SK-N-MC (cell line): Measurements from ENCODE around the gene ZMIZ1.

Experiments
- DNase-seq: peaks from one replicate; pipeline ENCODE4 v3.0.0-alpha.2; 2011; ENCODE audit warnings: low read depth, low spot score
- H3K27ac ChIP-seq: fragments of 200-600 bp; sonication (generic); 2 replicates; pipeline ENCODE4 v1.5.1; 2016; ENCODE audit warnings: mixed run types
- H3K36me3 ChIP-seq: fragments of 200-600 bp; sonication (generic); 2 replicates; pipeline ENCODE4 v1.6.1; 2017; ENCODE audit warnings: antibody characterized with exemption, low read length, mixed read lengths; ENCODE audit not compliant: insufficient read depth
- H3K4me3 ChIP-seq: fragments of 200-600 bp; sonication (generic); 2 replicates; pipeline ENCODE4 v1.5.1; 2016
- H3K9ac ChIP-seq: fragments of 200-600 bp; sonication (generic); 2 replicates; pipeline ENCODE4 v1.8.0; 2017; ENCODE audit warnings: mixed run types, mixed read lengths; ENCODE audit not compliant: insufficient read length
- H3K9me3 ChIP-seq: fragments of 200-600 bp; sonication (generic); 2 replicates; pipeline ENCODE4 v1.6.1; 2017; ENCODE audit warnings: low read depth, mild to moderate bottlenecking, antibody characterized with exemption, low read length, moderate library complexity, mixed read lengths
- EZH2 ChIP-seq: fragments of 200-600 bp; sonication (generic); IDR thresholded peaks from one replicate; pipeline ENCODE4 v1.6.1; 2017; ENCODE audit warnings: antibody characterized with exemption
- FOXP2 ChIP-seq: optimal IDR thresholded peaks from 2 replicates; pipeline ENCODE3; 2011; ENCODE audit warnings: mild to moderate bottlenecking, moderate library complexity; ENCODE audit not compliant: insufficient read depth; ENCODE audit errors: extremely low read length, control extremely low read depth
- POLR2AphosphoS5 ChIP-seq: IDR thresholded peaks from 2 replicates; pipeline ENCODE4 v1.6.1; 2012; ENCODE audit warnings: mild to moderate bottlenecking, low read depth, low read length, borderline replicate concordance

Gene ZMIZ1

DNA sequence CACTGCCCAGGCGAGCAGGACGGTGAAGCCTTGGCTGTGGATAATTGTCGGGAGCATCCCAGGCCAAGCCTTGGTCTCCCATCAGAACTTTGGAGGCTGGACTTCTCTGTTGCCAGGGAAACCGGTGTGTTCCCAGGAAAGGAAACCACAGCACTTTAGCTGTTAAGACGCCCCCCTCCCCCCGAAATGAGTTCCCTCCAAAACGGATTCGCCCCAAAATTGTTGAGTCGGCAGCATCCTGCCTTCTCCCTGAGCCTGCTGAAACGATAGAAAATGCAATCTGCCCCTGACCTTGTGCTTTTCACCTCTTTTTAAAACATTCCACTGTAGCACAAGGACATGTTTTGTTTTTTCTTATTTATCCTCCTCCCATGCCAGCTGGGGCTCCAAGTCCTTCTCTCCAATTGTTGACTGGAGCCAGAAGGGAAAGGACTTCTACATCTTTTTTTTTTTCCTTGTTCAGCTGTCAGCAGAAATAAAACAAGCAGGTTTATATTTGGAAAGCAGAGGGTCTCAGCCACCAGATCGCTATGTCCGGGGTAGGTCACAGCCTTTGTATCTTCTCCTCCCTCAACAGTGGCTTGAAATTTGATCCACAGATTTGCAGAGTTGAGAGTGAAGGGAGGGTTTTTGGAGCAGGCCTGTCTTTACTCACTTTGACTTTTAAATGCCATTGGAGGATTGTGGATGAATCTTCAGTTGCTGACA lies 116.5 kb downstream of the ZMIZ1 start:
- Histone ChIP-seq H3K9me3 (no peaks in the 10 kb centered on the region), H3K27ac (no peak overlapping the region), H3K4me3 (no peak overlapping the region), H3K9ac (no peak overlapping the region), H3K36me3 (no peaks in the 10 kb centered on the region)
- no peak for DNase-seq
- TF ChIP-seq POLR2AphosphoS5 = no peak
- no peak for TF ChIP-seq EZH2
- TF ChIP-seq FOXP2 = no peak

DNA sequence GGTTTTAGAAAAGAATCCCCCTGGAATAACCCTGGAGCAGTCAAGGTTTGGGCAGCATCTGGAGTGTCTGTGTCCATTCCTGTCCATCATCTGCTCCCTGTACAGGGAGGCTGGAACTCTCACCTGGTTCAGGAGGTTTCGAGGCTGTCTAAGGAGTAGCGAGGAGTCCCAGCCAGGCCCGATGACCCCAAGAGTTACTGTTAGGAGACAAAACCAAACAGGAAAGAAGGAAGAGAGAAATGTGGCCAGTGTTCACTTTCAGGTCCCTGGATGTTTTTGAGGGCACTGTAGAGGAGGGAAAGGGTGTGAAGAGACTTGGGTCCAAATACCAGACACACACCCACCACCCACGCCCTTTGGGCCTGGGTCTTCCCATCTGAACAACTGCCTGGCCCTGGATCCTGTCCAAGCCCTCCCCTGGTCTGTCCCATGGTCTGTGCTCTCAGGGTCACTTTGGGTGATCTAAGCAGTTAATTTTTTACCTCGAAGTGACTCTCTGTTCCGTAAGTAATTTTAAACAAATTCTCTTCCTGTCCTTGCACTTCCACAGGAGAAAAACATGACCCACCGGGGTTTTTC lies 117.1 kb downstream of the ZMIZ1 start:
- no peak overlapping the region for H3K27ac ChIP-seq
- no peaks in the 10 kb centered on the region for H3K9me3 ChIP-seq
- no peaks in the 10 kb centered on the region for H3K36me3 ChIP-seq
- H3K9ac ChIP-seq = no peak overlapping the region
- H3K4me3 ChIP-seq = no peak overlapping the region
- TF ChIP-seq POLR2AphosphoS5 (no peak), EZH2 (no peak), FOXP2 (no peak)
- no peak for DNase-seq

DNA sequence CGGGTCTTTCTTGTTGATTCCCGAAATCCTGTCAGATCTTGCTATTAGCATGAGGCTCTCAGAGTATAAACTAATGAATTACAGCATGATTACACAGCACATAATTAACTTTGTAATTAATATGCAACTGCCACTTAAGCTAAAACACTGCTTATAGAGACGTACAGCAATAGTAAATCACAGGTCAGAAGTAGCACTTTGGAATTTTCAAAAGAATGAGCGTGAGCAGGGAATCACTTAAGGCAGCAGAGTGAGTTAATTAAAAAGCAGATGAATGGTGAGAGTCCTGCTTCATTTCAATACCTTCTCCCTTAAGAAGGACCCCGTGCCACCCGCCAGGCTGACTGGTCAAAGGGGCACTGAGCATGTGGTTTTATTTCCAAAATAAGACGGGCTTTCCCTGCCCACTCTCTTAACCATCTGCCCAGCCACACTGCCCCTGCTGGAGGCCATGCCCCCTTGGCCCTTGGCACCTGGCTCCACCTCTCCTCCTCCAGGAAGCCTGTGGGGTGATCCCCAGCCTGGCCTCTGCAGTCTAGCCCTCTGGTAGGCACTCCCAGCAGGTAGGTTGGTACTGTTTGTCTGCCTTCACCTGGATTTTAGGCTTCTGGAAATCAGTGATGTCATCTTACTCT lies 117.8 kb downstream of the ZMIZ1 start:
- no peaks in the 10 kb centered on the region for H3K9me3 ChIP-seq
- no peak for TF ChIP-seq FOXP2
- TF ChIP-seq EZH2 = no peak
- TF ChIP-seq POLR2AphosphoS5 = no peak
- H3K36me3 ChIP-seq = no peaks in the 10 kb centered on the region

DNA sequence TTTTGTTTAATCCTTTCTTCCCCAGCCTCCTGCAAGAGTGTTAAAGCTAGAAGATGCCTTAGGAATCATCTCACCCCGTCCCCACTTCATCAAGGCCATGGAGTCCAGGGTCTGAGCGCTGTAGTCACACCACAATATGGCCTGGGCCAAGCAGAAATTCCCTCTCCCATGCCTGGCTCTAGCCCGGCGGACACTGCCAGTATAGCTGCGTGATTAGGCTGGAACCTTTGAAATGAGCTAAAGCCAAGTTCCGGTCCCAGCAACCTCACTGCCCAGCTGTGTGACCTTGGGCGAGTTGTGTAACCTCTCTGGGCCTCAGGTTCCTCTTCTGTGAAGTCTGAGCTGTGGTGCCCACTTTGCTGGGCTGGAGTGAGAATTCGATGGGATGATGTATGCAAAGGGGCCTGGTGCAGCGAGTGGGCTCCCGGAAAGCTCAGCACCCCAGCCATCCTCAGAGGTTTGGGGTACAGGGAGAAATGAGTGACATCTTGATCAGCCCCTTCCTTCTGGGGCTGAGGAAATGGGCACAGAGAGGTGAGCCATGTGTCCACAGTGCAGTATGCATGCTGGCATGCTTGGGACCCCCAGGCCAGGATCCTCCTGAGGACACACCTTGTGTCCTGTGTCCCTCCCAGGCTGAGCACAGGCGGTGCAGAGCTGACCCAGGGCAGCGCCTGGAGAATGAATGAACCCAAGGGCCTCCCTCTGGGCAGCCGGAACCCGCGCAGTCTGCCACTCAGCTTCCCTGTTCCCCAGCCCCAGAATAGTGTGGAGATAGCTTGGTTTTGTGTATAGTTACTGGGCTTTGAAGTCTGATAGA lies 118.6 kb downstream of the ZMIZ1 start:
- H3K9ac ChIP-seq = no peak overlapping the region
- H3K36me3 ChIP-seq = no peaks in the 10 kb centered on the region
- no peaks in the 10 kb centered on the region for H3K9me3 ChIP-seq
- DNase-seq = no peak
- TF ChIP-seq FOXP2 (no peak), POLR2AphosphoS5 (no peak), EZH2 (no peak)
- H3K27ac ChIP-seq = no peak overlapping the region
- H3K4me3 ChIP-seq = no peak overlapping the region

More for the DNA sequence above, 117.8 kb downstream of the ZMIZ1 start:
- H3K4me3 ChIP-seq = no peak overlapping the region
- no peak for DNase-seq
- no peak overlapping the region for H3K9ac ChIP-seq
- no peak overlapping the region for H3K27ac ChIP-seq

DNA sequence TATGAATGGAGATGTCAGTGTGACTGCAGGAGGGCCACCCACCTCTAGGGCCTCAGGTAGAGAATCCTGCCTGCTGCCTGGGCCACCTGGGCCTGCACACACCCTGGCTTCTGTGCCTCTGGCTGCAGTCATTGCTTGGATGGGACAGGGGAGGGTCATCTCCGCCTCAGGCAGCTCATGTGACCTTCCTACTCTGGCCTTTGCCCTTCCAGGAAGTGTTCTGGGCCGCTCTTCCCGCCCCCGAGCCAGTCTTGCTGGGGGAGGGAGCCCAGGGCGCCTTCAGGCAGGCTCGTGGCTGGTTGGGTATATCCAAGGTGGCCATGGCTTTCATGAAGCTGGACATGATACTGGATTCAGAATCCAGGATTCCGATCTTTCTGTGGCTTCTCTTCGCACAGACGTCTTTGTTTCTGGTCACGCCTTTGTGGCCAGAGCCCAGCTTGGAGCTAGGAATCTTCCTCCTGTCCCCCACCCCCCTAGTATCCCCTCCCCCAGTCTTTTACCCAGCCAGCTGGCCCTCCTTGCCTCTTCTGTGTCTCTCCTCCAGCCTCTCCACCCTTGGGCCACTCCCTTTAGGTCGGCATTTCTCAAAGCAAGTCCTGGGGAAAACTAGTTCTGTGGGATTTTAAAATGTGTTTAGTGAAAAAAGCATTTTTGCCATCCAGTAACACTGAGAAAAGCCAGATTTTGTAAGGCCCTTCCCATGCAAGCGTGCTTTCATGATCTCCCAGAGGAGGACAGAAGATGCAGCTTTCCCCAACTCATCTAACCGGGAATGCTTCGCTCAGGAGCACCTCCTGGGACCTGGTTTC lies 119.6 kb downstream of the ZMIZ1 start:
- H3K27ac ChIP-seq = no peak overlapping the region
- TF ChIP-seq EZH2 (no peak), POLR2AphosphoS5 (no peak), FOXP2 (no peak)
- DNase-seq = no peak
- H3K36me3 ChIP-seq = no peaks in the 10 kb centered on the region
- no peak overlapping the region for H3K4me3 ChIP-seq
- H3K9ac ChIP-seq = no peak overlapping the region
- H3K9me3 ChIP-seq = no peaks in the 10 kb centered on the region

DNA sequence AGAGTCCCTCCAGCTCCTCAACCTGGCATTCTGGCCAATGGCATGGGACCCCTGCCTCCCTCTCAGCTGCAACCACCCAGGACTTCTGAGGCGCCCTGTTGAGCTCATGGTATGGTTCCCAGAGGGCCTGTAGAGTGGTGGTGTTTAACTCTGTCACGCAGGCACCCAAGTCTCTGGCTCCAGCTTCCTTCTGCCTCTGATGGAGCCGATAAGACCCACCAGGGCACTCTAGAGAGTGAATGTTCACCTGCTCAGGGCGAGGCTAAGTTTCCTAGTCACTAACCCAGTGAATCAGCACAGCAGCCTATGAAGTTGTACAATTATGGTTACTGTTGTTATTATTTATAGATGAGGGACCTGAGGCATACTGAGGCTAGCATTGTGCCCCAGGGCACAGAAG lies 120.4 kb downstream of the ZMIZ1 start:
- Histone ChIP-seq H3K4me3 (no peak overlapping the region), H3K9me3 (no peaks in the 10 kb centered on the region), H3K27ac (no peak overlapping the region), H3K36me3 (no peaks in the 10 kb centered on the region), H3K9ac (no peak overlapping the region)
- DNase-seq = no peak
- TF ChIP-seq POLR2AphosphoS5 = no peak

DNA sequence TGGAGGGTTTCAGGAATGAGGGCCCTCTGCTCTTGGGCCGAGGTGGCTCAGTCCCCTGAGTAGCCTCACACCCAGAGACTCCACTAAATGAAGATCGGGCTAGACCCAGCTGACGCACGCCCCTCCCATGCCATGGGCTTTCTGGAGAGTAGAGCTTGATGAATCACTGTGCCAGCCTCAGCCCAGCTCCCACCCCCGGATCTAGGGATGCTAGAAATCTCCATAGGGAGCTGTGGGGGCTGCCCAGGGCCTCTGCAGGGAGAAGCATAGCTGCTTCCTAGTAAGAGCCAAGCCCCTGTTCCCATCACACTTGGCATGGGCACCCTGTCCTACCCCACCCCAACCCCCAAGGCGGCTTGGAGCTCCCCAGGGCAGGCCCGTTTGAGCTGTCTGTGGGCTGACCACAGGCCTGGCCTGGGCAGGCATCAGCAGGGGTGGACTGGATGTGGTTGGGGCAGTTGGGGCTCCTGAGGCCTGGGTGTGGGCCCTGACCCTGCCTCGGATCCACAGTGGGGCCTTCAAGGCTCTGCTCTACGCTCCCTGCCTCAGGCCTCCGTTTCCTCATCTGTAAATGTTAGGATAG lies 121.2 kb downstream of the ZMIZ1 start:
- DNase-seq = no peak
- H3K4me3 ChIP-seq = no peak overlapping the region
- H3K27ac ChIP-seq = no peak overlapping the region
- H3K9ac ChIP-seq = no peak overlapping the region
- H3K9me3 ChIP-seq = no peaks in the 10 kb centered on the region
- no peaks in the 10 kb centered on the region for H3K36me3 ChIP-seq
- TF ChIP-seq POLR2AphosphoS5 (no peak), EZH2 (no peak), FOXP2 (no peak)
